ENCODE data around the gene MAB21L3. TPM values are rescaled to one million over a fixed set of nuclear protein-coding genes. Genes with fewer than 3 reads are reported as not detected.

MAB21L3 gene
- total and polyA plus RNA-seq, 4 donors: 0.13 to 0.42 (median 0.26) TPM

DNA sequence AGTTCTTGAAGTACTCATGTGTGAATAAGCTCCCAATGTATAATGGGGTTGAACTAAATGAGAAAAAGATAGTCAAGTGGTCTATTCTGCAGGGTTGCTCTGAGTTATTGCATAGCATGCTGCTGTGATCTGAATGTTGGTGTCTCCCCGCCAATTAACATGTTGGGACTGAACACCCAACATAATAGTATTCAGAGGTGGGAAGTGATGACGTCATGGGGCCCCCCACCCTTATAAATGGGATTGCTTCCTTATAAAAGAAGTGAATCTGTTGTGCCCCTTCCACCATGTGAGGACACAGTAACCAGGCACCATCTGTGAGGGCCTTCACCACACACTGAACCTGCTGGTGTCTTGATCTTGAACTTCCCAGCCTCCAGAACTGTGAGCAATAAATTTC is 50.2 kb downstream of the MAB21L3 start:
- no peak overlapping the region for H3K27ac ChIP-seq (ENCODE audit: low read depth in 1 of 2, low read length in 2 of 2)
- no peaks in the 10 kb centered on the region for H3K27me3 ChIP-seq (ENCODE audit: control insufficient read depth in 4 of 4, insufficient read depth in 4 of 4, low read length in 3 of 4)
- peaks cover 0 to 4% (median under 1%) of the 10 kb centered on the region in 4 donors for H3K4me1 ChIP-seq (ENCODE audit: control insufficient read depth in 4 of 4, insufficient read depth in 4 of 4, low read length in 3 of 4)
- TF ChIP-seq EGR1 (IDR thresholded peaks at IDR 0.05; ENCODE audit: low read depth in 2 of 2): no peak
- TF ChIP-seq FOXA1 (IDR thresholded peaks at IDR 0.05): no peak
- no peak for TF ChIP-seq JUND (IDR thresholded peaks at IDR 0.05)
- TF ChIP-seq GABPA (IDR thresholded peaks at IDR 0.05 in 1 of 2, conservative IDR thresholded peaks at IDR 0.05 in 1 of 2): no peak
- no peak for TF ChIP-seq ZBTB33 (IDR thresholded peaks at IDR 0.05)
- TF ChIP-seq NR2F2 (IDR thresholded peaks at IDR 0.05): no peak
- TF ChIP-seq FOXA2 (IDR thresholded peaks at IDR 0.05): no peak
- TF ChIP-seq, protein P1, sequence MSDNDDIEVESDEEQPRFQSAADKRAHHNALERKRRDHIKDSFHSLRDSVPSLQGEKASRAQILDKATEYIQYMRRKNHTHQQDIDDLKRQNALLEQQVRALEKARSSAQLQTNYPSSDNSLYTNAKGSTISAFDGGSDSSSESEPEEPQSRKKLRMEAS (IDR thresholded peaks at IDR 0.05): no peak
- no peak for TF ChIP-seq HNF4G (IDR thresholded peaks at IDR 0.05)
- TF ChIP-seq SP1 (IDR thresholded peaks at IDR 0.05): no peak
- no peak for TF ChIP-seq TAF1 (conservative IDR thresholded peaks at IDR 0.05)
- TF ChIP-seq YY1 (IDR thresholded peaks at IDR 0.05): no peak
- TF ChIP-seq, protein P2, sequence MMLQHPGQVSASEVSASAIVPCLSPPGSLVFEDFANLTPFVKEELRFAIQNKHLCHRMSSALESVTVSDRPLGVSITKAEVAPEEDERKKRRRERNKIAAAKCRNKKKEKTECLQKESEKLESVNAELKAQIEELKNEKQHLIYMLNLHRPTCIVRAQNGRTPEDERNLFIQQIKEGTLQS (IDR thresholded peaks at IDR 0.05): no peak
- TF ChIP-seq RXRA (IDR thresholded peaks at IDR 0.05): no peak
- TF ChIP-seq, protein P3, sequence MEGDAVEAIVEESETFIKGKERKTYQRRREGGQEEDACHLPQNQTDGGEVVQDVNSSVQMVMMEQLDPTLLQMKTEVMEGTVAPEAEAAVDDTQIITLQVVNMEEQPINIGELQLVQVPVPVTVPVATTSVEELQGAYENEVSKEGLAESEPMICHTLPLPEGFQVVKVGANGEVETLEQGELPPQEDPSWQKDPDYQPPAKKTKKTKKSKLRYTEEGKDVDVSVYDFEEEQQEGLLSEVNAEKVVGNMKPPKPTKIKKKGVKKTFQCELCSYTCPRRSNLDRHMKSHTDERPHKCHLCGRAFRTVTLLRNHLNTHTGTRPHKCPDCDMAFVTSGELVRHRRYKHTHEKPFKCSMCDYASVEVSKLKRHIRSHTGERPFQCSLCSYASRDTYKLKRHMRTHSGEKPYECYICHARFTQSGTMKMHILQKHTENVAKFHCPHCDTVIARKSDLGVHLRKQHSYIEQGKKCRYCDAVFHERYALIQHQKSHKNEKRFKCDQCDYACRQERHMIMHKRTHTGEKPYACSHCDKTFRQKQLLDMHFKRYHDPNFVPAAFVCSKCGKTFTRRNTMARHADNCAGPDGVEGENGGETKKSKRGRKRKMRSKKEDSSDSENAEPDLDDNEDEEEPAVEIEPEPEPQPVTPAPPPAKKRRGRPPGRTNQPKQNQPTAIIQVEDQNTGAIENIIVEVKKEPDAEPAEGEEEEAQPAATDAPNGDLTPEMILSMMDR (IDR thresholded peaks at IDR 0.05; ENCODE audit: low read depth, low read length, missing input control): no peak
- TF ChIP-seq RAD21 (IDR thresholded peaks at IDR 0.05): no peak
- no peak for TF ChIP-seq REST (IDR thresholded peaks at IDR 0.05)
- no peak for TF ChIP-seq HNF4A (conservative IDR thresholded peaks at IDR 0.05)
- no peak for DNase-seq (ENCODE audit: low spot score)
- H3K9ac ChIP-seq (ENCODE audit: low read depth in 1 of 2, low read length in 2 of 2): no peak overlapping the region
- no peaks in the 10 kb centered on the region for H3K36me3 ChIP-seq (ENCODE audit: control insufficient read depth in 4 of 4, insufficient read depth in 3 of 4, low read depth in 1 of 4, low read length in 3 of 4)
- H3K4me3 ChIP-seq (ENCODE audit: low read depth in 1 of 3, low read length in 3 of 3): no peak overlapping the region
- 89% methylated on average over 2 of the region's 2 CpGs for whole genome bisulfite sequencing
- H3K9me3 ChIP-seq (ENCODE audit: control insufficient read depth in 4 of 4, low read length in 3 of 4): no peaks in the 10 kb centered on the region
